HepG2 (cell line): Measurements from ENCODE around the gene STX12. TPM values are rescaled to one million over a fixed set of nuclear protein-coding genes. Genes with fewer than 3 reads are reported as not detected.

Source experiments
- KDM6A ChIP-seq: IDR thresholded peaks from 2 replicates; pipeline ENCODE4 v1.6.1; 2016; ENCODE audit warnings: low read depth
- KLF6 ChIP-seq: IDR thresholded peaks from 2 replicates; pipeline ENCODE4 v1.8.0; 2016; ENCODE audit warnings: missing biosample characterization, missing genetic modification reagents
- MAFK ChIP-seq, 2 experiments: IDR thresholded peaks in 1 of 2; conservative IDR thresholded peaks in 1 of 2; 2 replicates each; pipeline ENCODE4 v1.6.1; 2011; ENCODE audit warnings: improper control_type of control experiment in 2 of 2, low read length in 2 of 2
- SP140L ChIP-seq: sonication (generic); formaldehyde crosslinking; IDR thresholded peaks from 2 replicates; pipeline ENCODE4 v1.4.0; 2020; ENCODE audit warnings: missing genetic modification reagents, borderline replicate concordance
- YY1 ChIP-seq: IDR thresholded peaks from 2 replicates; pipeline ENCODE4 v1.6.1; 2011; ENCODE audit warnings: low read length, low read depth, moderate library complexity, mild to moderate bottlenecking; ENCODE audit not compliant: insufficient read depth, insufficient replicate concordance
- ZBTB38 ChIP-seq: sonication (generic); formaldehyde crosslinking; IDR thresholded peaks from 2 replicates; pipeline ENCODE4 v1.5.1; 2020; ENCODE audit warnings: mild to moderate bottlenecking, missing genetic modification reagents
- ZNF281 ChIP-seq: sonication (generic); formaldehyde crosslinking; IDR thresholded peaks from 2 replicates; pipeline ENCODE4 v1.4.0; 2020; ENCODE audit warnings: missing genetic modification reagents, borderline replicate concordance
- ZNF629 ChIP-seq: sonication (generic); formaldehyde crosslinking; conservative IDR thresholded peaks from 2 replicates; pipeline ENCODE4 v1.5.0; 2020; ENCODE audit warnings: missing genetic modification reagents
- polyA plus RNA-seq, 8 experiments: library from polyadenylated mRNA; depleted of rRNA in 3 of 8; stranded (reverse) in 7 of 8; unstranded in 1 of 8; fragments of >200 nt; fragmentation: Illumina TruSeq in 4 of 8; extraction: Trizol in 4 of 8; gene quantifications; 2 replicates each; pipeline versions ENCODE4 v1.2.1 to v1.2.3, GENCODE V29; 2011 to 2016; ENCODE audit warnings: low read depth in 4 of 8, missing spikeins in 1 of 8, mixed read lengths in 1 of 8; ENCODE audit not compliant: insufficient read depth in 1 of 8
- total RNA-seq, 5 experiments: library from RNA; depleted of rRNA; stranded (reverse); fragments of >200 nt; fragmentation: Illumina TruSeq; extraction: Trizol; gene quantifications; 2 replicates each; pipeline ENCODE4 v1.2.3, GENCODE V29; 2016; ENCODE audit warnings: low read depth in 1 of 5
- TF ChIP-seq, protein P1 (sequence below): sonication (generic); formaldehyde crosslinking; IDR thresholded peaks from 2 replicates; pipeline ENCODE4 v1.4.0; 2020; ENCODE audit warnings: mild to moderate bottlenecking, low read depth, missing genetic modification reagents
- TF ChIP-seq, protein P2 (sequence below): sonication (generic); formaldehyde crosslinking; IDR thresholded peaks from 2 replicates; pipeline ENCODE4 v1.5.0; 2020; ENCODE audit warnings: mild to moderate bottlenecking, missing genetic modification reagents, borderline replicate concordance

STX12 gene
- total and polyA plus RNA-seq, 2 of the 13 experiments (the other 11 are each of a cell fraction or from before 2014, with no cell fraction given), result 9.0 to 19.7 TPM

DNA sequence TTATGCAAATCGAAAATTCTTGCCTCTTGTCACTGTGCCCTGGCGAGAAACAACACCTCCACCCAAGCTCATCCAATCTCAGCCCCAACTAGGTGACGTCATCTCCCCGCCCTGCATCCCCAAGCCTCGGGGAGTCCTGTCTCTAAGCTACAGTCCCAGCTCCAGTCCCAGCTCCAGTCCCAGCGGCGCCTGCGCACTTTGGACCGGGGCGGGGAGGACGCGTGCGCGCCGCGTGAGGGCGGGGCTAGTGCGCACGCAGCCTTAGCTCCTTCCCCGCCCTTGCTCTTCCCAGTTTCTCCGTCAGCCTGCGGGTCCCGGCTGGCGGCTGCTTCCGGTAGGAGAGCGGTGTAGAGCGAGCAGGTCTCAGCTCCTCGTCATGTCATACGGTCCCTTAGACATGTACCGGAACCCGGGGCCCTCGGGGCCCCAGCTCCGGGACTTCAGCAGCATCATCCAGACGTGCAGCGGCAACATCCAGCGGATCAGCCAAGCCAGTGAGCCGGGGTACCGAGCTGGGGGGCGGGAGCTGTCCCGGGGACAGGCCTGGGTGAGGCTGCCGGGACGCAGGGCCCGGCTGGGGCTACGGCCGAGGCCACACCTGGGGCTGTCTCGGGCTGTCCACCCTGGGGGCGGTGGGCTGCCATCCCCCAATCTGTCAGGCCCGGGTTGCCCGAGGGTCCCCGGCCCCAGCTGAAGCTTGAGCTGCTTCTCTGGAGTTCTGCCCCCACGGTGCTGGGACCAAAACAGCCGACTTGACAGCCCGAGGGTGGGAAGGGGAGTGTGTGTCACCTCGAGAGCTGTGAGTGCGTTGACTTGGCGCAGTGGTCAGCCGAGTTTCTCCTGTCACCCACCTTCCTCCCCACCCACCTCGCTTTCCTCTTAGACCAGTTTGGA lies at the start of gene STX12 (continued):
- TF ChIP-seq ZNF281 (CRISPR knock-in tag), result no peak
- TF ChIP-seq SP140L (CRISPR knock-in tag), result no peak
- TF ChIP-seq, protein P1, sequence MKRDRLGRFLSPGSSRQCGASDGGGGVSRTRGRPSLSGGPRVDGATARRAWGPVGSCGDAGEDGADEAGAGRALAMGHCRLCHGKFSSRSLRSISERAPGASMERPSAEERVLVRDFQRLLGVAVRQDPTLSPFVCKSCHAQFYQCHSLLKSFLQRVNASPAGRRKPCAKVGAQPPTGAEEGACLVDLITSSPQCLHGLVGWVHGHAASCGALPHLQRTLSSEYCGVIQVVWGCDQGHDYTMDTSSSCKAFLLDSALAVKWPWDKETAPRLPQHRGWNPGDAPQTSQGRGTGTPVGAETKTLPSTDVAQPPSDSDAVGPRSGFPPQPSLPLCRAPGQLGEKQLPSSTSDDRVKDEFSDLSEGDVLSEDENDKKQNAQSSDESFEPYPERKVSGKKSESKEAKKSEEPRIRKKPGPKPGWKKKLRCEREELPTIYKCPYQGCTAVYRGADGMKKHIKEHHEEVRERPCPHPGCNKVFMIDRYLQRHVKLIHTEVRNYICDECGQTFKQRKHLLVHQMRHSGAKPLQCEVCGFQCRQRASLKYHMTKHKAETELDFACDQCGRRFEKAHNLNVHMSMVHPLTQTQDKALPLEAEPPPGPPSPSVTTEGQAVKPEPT, result no peak
- no peak for TF ChIP-seq YY1
- TF ChIP-seq, protein P2, sequence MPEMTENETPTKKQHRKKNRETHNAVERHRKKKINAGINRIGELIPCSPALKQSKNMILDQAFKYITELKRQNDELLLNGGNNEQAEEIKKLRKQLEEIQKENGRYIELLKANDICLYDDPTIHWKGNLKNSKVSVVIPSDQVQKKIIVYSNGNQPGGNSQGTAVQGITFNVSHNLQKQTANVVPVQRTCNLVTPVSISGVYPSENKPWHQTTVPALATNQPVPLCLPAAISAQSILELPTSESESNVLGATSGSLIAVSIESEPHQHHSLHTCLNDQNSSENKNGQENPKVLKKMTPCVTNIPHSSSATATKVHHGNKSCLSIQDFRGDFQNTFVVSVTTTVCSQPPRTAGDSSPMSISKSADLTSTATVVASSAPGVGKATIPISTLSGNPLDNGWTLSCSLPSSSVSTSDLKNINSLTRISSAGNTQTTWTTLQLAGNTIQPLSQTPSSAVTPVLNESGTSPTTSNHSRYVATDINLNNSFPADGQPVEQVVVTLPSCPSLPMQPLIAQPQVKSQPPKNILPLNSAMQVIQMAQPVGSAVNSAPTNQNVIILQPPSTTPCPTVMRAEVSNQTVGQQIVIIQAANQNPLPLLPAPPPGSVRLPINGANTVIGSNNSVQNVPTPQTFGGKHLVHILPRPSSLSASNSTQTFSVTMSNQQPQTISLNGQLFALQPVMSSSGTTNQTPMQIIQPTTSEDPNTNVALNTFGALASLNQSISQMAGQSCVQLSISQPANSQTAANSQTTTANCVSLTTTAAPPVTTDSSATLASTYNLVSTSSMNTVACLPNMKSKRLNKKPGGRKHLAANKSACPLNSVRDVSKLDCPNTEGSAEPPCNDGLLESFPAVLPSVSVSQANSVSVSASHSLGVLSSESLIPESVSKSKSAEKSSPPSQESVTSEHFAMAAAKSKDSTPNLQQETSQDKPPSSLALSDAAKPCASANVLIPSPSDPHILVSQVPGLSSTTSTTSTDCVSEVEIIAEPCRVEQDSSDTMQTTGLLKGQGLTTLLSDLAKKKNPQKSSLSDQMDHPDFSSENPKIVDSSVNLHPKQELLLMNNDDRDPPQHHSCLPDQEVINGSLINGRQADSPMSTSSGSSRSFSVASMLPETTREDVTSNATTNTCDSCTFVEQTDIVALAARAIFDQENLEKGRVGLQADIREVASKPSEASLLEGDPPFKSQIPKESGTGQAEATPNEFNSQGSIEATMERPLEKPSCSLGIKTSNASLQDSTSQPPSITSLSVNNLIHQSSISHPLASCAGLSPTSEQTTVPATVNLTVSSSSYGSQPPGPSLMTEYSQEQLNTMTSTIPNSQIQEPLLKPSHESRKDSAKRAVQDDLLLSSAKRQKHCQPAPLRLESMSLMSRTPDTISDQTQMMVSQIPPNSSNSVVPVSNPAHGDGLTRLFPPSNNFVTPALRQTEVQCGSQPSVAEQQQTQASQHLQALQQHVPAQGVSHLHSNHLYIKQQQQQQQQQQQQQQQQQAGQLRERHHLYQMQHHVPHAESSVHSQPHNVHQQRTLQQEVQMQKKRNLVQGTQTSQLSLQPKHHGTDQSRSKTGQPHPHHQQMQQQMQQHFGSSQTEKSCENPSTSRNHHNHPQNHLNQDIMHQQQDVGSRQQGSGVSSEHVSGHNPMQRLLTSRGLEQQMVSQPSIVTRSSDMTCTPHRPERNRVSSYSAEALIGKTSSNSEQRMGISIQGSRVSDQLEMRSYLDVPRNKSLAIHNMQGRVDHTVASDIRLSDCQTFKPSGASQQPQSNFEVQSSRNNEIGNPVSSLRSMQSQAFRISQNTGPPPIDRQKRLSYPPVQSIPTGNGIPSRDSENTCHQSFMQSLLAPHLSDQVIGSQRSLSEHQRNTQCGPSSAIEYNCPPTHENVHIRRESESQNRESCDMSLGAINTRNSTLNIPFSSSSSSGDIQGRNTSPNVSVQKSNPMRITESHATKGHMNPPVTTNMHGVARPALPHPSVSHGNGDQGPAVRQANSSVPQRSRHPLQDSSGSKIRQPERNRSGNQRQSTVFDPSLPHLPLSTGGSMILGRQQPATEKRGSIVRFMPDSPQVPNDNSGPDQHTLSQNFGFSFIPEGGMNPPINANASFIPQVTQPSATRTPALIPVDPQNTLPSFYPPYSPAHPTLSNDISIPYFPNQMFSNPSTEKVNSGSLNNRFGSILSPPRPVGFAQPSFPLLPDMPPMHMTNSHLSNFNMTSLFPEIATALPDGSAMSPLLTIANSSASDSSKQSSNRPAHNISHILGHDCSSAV (CRISPR knock-in tag), result peak; percentile 41; the same call in 1 of the 2 replicates
- TF ChIP-seq ZBTB38 (CRISPR knock-in tag), result 0 out of 2 replicates have a peak, but pooled peaks have one; percentile 14
- TF ChIP-seq MAFK (conservative IDR thresholded peaks at IDR 0.05 in 1 of 2, IDR thresholded peaks at IDR 0.05 in 1 of 2; ENCODE audit: low read length in 2 of 2), result no peak
- TF ChIP-seq ZNF629 (CRISPR knock-in tag), result no peak
- TF ChIP-seq KLF6, result no peak
- no peak for TF ChIP-seq KDM6A (CRISPR knock-in tag)
